Transverse colon (tissue), 3 donors: Measurements from ENCODE around the gene HAT1.

Experiments
- CTCF ChIP-seq, 5 experiments: fragments of 200-600 bp in 3 of 5; fragments of 450-650 bp in 2 of 5; sonication (generic) in 3 of 5; IDR thresholded peaks; 1 replicate in 2 of 5; 2 replicates in 3 of 5; pipeline ENCODE4 v1.5.1; 2016 to 2017; ENCODE audit warnings: antibody characterized with exemption in 5 of 5, inconsistent platforms in 3 of 5, mild to moderate bottlenecking in 2 of 5, moderate library complexity in 1 of 5
- EP300 ChIP-seq: sonication (generic); formaldehyde crosslinking; IDR thresholded peaks from one replicate; pipeline ENCODE4 v1.6.1; 2017; ENCODE audit warnings: antibody characterized with exemption, low read depth
- POLR2A ChIP-seq: fragments of 450-650 bp; IDR thresholded peaks from one replicate; pipeline ENCODE4 v1.6.1; 2016; ENCODE audit warnings: antibody characterized with exemption, mild to moderate bottlenecking, moderate library complexity

GRCh38 chr2:171882089-171882769 lies 40.0 kb upstream of the HAT1 start:
- TF ChIP-seq CTCF (IDR thresholded peaks at IDR 0.05) (no peak), POLR2A (no peak), EP300 (no peak)
